GM21737 (cell line): Measurements from ENCODE around the gene SNRNP70.

Experiments
- ATAC-seq: cut with Tn5 transposase; IDR thresholded peaks from one replicate; pipeline ENCODE4 v1.9.1; 2021; ENCODE audit warnings: mild to moderate bottlenecking, moderate library complexity; ENCODE audit not compliant: unreplicated experiment

SNRNP70 gene

GRCh38 chr19:49097453-49098288 is 12.4 kb downstream of the SNRNP70 start:
- no peak for ATAC-seq

GRCh38 chr19:49098795-49099194 is 13.5 kb downstream of the SNRNP70 start:
- no peak for ATAC-seq

DNA sequence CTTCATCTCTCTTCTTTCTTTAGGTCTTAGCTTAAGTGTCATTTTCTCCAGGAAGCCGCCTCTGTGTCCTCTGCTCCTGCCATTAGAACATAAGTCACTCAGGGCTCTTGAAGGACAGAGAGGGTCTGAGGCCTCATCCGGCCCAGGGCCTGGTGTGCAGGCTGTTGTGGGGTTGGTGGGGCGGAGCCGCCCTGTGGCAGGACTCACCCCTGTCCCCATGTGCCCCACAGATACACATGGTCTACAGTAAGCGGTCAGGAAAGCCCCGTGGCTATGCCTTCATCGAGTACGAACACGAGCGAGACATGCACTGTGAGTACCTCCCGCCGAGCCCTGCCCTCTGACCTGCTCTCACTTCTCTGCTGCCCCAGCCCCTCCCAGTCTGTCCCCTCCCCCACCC is 15.9 kb downstream of the SNRNP70 start:
- no peak for ATAC-seq

DNA sequence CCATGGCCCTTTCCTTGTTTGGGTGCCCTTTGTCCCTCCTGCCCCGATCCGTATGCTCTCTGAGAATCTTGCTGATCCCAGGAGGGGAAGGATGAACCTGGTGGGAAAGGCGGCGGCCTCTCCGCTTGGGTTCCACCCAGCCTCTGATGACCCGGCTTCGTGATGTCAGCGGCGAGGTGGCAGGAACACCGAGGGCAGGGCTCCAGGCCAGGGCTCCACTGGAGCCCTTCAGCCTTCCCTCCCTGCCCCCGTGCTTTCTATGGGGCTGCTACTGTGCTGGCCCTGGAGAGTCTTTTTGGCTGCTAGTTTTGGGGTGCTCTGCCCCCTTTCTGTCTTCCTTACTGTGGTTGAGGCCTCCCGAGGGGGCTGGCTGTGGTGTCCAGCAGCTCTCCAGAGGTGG is 17.1 kb downstream of the SNRNP70 start:
- ATAC-seq = no peak

GRCh38 chr19:49103331-49104085 is 18.3 kb downstream of the SNRNP70 start:
- ATAC-seq = no peak

GRCh38 chr19:49104229-49104864 is 19.1 kb downstream of the SNRNP70 start:
- no peak for ATAC-seq

DNA sequence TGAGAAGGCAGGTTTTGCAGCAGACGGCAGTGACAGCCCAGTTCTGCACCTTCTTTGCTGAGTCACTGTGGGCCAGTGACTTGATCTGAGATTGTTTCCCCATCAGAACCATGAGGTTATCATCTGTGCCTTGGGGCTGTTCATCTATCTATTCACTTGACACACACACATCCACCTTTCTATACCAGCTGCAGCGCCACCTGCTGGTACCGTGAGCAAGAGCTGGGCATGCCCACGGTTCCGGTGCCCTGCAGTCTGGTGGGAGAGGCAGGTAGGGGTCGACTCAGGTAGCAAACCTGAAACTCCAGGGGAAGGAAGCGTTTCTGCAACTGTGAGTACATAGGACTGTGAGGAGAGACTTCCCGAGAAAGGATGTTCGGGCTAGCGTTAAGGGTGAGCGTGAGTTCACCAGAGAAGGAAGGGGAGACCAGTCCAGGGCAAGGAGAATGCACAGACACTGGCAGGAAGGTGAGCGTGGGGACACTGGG is 21.4 kb downstream of the SNRNP70 start:
- no peak for ATAC-seq

GRCh38 chr19:49107625-49108459 is 22.6 kb downstream of the SNRNP70 start:
- no peak for ATAC-seq

DNA sequence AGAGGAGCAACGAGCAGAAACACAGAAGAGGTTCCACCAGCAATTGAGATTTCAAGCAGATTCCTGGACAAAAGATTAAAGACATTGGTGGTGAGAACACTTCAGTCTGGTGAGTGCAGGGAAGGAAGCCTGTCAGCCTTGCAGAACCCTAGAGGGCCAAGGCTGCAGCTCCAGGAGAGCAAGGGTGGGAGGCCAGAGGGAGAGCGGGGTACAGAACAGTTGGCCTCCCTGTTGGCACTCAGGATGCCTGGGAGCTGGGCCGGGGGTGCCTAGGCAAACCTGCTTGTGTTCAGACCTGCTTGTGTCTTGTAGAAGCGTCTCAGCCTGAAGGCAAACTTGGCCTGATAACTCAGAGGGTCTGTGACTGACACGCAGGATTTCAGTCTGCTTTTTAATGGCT is 23.8 kb downstream of the SNRNP70 start:
- ATAC-seq = no peak

DNA sequence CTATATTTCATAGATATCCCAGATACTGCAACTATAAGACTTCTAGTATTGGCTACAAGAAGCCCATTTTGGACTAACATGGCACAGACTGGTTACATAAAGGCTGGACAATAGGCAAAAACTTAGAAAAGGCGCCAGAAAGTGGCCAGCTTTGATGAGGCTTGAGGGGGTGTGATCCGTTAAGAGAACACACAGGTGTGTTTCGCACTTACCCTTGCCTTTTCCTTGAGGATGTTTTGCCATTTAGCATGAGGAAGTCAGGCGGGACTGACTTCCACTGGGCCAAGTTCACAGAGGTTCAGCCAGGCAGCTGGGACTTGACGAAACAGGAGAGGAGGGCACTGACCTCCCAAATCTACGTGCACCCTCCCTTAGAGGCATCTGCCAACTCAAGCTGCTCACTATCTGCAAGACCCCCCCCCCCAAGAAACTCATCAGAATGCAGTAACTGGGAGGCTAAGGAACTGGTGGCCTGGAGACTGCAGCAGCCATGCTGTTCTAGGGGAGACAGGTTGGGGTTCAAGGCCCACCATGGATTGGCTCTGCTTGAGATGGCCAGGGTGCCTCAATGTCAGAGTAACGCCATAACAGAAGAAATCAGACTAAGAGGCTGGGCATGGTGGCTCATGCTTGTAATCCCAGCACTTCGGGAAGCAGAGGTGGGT is 24.4 kb downstream of the SNRNP70 start:
- ATAC-seq = no peak

DNA sequence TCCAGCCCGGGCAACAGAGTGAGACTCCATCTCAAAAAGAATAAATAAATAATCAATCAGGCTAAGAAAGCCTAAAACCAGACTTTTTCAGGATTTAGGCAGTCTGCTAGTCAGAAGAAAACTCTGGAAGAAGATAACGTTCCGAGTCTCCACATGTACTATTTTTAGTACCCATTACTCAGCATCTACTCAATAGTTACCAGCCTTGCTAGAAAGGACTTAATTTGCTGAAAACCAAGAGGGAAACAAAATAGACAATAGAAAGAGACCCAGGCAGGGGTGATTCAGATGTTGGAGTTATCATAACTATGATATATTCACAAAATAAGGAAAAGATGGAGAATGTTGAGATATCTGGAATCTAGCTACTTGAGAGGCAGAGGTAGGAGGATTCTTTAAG is 25.3 kb downstream of the SNRNP70 start:
- ATAC-seq = no peak

DNA sequence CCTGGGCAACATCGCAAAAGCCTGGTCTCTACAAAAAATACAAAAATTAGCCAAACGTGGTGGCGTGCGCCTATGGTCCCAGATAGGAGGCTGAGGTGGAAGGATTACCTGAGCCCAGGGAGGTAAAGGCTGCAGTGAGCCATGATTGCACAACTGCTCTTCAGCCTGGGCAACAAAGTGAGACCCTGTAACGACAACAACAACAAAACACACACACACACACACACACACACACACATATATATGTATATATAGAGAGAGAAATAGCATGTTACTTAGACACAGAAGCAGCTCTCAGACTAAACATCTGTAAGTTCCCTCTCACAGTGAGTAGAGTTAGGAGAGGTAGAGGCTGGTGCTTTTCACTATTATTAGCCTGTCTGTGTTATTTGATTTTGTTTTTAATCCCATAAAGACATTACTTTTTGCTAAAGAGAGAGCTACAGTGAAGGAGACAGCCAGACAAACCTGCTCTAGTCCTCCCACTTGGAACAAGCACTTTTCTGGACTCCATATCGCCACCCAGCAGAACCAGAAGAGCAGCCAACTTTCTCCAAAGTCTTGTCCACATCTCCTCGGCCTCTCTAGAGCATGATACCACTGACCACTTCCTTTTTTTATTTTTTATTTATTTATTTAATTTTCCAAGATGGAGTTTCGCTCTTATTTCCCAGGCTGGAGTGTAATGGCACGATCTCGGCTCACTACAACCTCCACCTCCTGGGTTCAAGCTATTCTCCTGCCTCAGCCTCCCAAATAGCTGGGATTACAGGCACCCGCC is 26.2 kb downstream of the SNRNP70 start:
- no peak for ATAC-seq

DNA sequence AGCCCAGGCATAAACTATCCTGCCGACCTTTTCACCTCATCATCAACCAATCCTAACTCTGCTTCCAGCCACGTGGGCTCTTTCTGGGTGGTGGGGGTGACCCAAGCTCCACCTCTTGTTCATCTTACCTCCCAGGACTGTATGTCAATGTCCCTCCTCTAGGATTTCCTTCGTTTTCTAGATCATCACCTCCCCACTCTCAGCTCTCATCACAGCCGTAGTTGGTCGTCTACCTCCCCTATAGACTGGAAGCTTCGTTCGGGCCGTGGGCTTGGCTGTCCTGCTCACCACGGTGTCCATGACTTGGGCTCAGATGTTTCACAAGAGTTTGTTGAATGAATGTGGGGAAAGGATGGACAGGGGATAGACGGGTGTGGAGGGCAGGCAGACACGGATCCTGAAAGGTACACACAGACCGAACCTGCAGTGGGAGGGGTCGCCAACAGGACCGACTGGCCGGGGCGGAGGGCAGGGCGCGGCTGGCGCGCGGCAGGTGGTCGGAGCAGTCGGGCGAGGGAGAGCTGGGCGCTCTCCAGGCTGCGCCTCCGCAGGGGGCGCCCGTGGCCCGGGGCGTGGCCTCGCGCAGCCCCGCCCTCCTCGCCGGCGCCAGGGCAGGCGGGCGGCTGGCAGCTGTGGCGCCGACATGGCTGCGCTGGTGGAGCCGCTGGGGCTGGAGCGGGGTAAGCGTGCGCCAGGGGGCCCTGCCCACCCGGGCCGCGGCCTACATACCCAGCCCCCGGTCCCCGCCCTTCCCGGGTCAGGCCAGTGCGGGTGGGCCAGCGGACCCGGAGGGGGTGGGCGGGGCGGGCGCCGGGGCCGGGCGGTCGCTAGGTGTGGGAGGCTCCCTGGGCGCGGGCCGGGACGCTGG is 28.7 kb downstream of the SNRNP70 start, which contains the start of gene LIN7B:
TSS of gene LIN7B (plus strand) at position 609 of the 868 bp plus-strand sequence. CDS start at position 644, 35 bp downstream.
- peak; percentile 51 for ATAC-seq

DNA sequence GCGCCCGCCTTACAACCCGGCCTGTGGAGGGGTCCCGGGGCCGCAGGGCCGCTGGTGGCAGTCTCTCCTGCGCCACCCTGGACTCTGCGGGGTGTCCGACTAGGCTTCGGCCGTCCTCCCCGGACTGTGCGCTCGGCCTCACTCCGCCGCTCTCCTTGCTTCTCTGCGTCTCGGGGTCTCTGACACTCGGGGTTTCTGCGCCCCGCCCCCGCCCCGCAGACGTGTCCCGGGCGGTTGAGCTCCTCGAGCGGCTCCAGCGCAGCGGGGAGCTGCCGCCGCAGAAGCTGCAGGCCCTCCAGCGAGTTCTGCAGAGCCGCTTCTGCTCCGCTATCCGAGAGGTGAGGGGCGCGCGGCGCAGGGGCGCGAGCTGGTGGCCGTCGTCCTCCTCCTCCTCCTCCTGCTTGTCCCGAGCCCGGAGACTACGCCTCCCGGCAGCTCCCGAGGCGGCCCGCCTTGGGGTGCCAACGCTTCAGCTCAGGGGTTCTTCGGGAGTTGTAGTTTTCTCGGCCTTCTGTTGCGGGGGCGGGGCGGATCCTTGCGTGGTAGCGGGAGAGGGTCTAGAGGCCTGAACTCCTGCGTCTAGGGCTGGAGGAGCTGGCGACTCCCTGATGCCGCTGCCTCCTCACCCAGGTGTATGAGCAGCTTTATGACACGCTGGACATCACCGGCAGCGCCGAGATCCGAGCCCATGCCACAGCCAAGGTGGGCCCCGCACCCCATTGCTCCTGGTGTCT is 29.5 kb downstream of the SNRNP70 start:
- no peak for ATAC-seq

- no peak for ATAC-seq
Observed at GRCh38 chr19:49116544-49116943, 31.3 kb downstream of the SNRNP70 start.

DNA sequence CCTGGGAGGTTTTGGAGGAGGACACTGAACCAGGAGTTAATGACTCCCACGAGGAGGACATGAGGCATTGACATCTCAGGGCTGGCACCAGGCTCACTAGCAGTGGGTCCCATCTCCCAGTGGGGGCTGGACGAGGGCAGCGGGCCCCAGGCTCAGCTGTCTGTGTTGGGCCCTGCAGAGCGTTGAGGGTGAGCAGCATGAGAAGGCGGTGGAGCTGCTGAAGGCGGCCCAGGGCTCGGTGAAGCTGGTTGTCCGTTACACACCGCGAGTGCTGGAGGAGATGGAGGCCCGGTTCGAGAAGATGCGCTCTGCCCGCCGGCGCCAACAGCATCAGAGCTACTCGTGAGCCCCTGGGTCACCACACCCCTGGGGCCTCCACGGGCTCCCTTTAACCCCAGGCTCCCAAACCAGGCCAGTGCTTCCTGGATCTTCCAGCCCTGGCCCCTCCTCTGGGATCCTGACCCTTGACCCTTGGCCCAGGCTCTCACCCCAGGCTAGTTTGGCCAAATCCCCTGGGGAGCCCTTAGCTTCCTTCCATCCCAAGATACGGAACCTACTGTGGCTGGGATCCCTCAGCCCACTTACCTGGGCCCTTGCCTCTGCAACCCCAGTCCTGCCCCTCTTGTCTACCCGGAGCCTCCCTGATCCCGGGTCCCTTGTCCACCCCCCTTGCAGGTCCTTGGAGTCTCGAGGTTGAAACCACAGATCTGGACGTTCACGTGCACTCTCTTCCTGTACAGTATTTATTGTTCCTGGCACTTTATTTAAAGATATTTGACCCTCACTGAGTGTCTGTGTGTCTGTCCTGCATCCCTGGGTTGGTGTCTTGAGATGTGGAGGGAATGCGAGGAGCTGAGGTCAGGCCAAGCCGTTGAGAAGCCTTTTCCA is 32.7 kb downstream of the SNRNP70 start:
- no peak for ATAC-seq
